GM20431 (cell line): ENCODE results near the gene GOLGA8H.
"Not testable (repeated sequence)": the region's sequence is repeated elsewhere in the genome, so short reads cannot be mapped to it uniquely, and the experiment has no call there.

Source experiments
- in situ Hi-C: fragments of 300-500 bp; cut with MseI, MboI; formaldehyde crosslinking; loops from one replicate; pipeline ENCODE4 v1.15.0; 2020; ENCODE audit warnings: low sequenced_read_pairs; ENCODE audit not compliant: unreplicated experiment

GOLGA8H gene, protein sequence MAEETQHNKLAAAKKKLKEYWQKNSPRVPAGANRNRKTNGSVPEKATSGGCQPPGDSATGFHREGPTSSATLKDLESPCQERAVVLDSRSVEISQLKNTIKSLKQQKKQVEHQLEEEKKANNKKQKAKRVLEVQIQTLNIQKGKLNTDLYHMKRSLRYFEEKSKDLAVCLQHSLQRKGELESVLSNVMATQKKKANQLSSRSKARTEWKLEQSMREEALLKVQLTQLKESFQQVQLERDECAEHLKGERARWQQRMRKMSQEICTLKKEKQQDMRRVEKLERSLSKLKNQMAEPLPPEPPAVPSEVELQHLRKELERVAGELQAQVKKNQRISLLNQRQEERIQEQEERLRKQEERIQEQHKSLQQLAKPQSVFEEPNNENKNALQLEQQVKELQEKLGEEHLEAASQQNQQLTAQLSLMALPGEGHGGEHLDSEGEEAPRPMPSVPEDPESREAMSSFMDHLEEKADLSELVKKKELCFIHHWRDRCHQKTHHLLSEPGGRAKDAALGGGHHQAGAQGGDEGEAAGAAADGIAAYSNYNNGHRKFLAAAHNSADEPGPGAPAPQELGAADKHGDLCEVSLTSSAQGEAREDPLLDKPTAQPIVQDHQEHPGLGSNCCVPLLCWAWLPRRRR

DNA sequence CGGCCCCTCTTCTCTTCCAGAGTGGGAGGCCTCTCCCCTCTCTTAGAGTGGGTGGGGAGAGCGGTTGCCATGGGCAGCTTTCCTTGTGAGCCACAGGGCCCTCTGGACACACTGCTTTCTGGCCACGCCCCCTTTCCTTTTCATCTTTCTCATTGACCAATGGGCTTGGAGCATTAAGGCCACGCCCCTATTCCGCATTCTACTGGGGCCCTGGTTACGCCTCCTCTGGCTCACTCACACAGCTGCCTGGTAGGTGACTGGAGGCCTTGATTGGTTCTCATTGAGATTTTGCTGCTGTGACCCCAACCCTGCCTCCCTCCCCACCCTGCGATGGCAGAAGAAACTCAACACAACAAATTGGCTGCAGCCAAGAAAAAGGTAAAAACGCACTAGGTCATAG lies at the start of gene GOLGA8H:
TSS of gene GOLGA8H (plus strand) at position 233 of the 400 bp plus-strand sequence. CDS start at position 331, 98 bp downstream.
- in situ Hi-C loops: not testable (repeated sequence)

- in situ Hi-C loops: not testable (repeated sequence)
Observed at GRCh38 chr15:30566949-30567348, 36.9 kb upstream of the GOLGA8H start.

GRCh38 chr15:30573012-30573491 lies 30.8 kb upstream of the GOLGA8H start:
- in situ Hi-C loops: not testable (repeated sequence)

DNA sequence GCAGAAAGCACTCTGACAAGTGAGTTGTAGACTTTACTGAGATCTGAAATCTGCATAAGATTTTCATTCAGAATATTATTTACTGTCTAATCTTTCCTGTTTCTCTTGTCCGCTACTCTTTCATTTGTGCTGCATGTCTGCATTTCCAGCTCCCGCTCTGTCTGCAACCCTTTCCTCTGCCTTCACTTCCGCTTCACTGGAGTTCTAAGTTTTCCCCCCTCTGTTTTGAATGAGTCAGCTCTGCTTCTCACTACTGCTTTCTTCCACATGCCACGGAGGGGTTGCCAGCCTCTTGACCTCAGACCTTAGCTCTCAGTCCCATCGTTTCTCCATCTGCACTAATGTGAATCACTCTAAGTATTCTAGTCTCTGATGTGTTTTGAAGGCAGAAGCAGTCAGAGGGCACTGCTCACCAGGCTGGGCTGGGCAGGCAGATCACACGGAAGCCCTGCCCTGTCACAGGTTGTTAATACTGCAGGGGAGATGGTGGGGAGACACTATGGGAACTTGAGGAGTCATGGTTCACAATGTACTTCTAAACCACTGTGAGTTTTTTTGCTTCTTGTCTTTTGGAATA lies 24.3 kb upstream of the GOLGA8H start:
- in situ Hi-C loops: not testable (repeated sequence)

DNA sequence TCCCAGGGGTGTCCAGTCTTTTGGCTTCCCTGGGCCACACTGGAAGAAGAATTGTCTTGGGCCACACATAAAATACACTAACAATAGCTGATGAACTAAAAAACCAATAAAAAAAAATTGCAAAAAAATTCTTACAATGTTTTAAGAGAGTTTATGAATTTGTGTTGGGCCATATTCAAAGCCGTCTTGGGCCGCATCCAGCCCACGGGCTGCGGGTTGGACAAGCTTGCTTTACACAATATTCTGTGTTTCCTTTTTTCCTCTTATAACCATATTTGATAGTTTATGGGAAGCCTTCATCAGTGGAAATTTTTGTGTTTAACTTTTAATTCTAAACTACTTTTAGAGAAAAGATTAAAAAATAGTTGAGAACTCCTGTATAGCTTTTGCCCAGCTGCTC lies 23.1 kb upstream of the GOLGA8H start:
- in situ Hi-C loops: not testable (repeated sequence)

DNA sequence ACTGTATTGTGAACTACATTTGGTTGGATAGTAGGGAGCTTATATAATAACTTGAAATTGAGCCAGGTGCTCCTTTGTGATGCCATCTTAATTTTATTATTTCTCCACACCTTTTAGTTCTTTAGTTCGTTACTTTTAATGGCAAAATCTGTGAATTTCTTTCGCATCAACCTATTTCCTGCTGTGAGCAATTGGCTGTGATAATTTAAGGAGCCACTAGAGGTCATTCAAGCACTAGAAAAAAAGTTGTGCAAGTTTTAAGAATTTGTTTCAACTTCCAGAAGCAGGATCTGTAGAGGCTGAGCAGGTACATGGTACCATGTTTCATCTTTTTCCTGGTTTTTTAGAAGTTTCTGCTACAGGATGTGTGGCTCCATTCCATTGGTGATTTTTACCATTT lies 4.9 kb upstream of the GOLGA8H start:
- in situ Hi-C loops: not testable (repeated sequence)

- in situ Hi-C loops: not testable (repeated sequence)
Observed at GRCh38 chr15:30612271-30612670, 8.4 kb downstream of the GOLGA8H start.

DNA sequence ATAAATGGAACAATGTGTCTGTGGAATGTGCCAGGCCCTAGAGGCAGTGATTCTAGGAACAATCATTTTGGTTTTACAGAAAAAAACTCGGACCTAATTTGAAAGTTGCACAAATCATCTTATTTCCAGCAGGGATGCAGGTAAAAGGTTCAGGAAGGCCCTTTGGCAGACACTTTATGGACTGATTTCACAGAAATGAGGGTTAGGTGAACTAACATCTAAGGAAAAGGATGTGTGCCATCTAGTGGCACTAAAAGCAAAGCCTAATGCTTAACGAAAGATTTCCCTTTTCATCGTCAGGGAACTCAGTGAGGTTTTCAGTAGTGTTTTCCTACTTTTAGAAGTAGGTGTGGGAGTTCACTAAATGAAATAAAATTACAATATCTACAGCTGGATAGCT lies 17.5 kb downstream of the GOLGA8H start:
- in situ Hi-C loops: not testable (repeated sequence)

GRCh38 chr15:30625436-30626193 lies 21.8 kb downstream of the GOLGA8H start, which contains the start of gene ARHGAP11B:
Gene ARHGAP11B (plus strand): TSS chr15:30626128.
- in situ Hi-C loops: not testable (repeated sequence)

DNA sequence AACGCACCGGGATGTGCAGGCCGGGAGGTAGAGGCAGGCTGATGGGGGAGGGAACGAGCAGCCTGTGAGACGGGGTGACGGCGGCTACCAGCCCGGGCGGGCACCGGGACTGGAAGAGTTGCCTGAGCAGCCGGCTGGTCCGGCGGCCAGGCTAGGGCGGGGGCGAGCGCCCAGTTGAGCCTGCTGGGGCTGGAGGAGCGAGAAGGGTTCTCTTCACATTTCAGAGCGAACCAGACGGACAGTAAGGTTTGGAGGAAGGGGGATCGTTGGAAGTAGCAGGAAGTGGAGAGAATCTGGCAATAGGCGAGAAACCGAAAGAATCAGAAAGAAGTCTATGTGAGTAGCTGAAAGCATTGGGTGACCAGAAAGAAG lies 22.4 kb downstream of the GOLGA8H start:
- in situ Hi-C loops: not testable (repeated sequence)

GRCh38 chr15:30626632-30627031 lies 22.8 kb downstream of the GOLGA8H start:
- in situ Hi-C loops: not testable (repeated sequence)

DNA sequence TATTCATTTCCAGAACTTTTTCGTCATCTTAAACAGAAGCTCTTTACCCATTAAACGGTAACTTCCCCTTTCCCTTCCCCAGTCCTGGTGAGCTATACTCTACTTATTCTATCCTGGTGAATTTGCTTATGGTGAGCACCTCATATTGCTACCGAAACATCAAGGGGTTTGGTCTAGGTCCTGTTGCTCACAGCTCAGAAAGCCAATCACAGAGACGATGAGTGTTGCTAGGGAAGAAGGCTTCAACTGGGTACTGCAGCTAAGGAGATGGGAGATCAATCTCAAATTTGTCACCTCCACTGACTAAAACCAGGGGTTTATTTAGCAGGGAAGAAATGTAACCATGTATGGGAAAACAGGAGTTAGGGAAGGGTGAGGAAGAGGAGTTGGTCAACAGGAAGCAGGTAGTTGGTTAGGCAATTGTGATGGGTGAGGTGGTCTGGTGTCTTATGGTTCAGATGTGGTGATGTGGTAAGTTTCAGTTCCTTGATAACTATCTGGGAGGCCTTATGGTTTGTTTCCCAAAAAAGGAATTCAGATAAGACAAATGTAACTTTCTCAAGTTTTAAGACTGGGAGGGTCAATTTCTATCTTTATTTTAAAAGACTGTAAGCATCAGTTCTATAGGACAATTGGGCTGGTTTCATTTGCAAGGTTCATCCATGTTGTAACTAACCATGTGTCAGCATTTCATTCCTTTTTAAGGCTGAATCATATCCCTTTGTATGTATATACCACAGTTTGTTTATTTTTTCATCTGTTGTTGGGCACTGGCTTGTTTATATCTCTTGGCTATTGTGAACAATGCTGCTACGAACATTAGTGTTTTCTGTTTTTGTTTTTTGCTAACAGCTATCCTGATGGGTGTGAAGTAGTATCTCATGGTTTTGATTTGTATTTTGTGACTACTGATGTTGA lies 46.4 kb downstream of the GOLGA8H start:
- in situ Hi-C loops: loop anchor here (25.0 kb wide), 1 partner anchor 112 kb away; no protein-coding TSS in a partner anchor

- in situ Hi-C loops: loop anchor here (25.0 kb wide), 1 partner anchor 101 kb away; no protein-coding TSS in a partner anchor
Observed at GRCh38 chr15:30661154-30661553, 57.3 kb downstream of the GOLGA8H start.
